ENCODE results near the gene RBBP4.
"Not testable (repeated sequence)": the region's sequence is repeated elsewhere in the genome, so short reads cannot be mapped to it uniquely, and the experiment has no call there.

Gene RBBP4

GRCh38 chr1:32693455-32694174 is 42.6 kb downstream of the RBBP4 start:
- no peak for DNase-seq (ENCODE audit: low read depth)

- peak; percentile 45 for DNase-seq (ENCODE audit: low read depth)
Observed at GRCh38 chr1:32695098-32695904, 44.3 kb downstream of the RBBP4 start.

DNA sequence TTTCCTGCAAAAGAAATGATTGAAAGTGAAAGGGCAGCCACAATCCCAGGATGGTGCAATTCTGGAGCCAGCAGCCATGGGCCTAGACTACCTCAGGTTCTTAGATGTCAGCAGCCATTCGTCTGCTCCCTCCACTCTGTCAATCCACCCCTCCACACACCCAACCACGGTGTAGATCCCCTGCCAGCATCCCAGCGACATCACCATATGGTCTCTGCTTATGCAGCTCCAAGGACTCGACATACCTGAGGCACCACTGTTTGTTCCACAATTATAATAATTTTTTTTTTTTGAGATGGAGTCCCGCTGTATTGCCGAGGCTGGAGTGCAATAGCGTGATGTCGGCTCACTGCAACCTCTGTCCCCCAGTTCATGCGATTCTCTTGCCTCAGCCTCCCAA is 45.0 kb downstream of the RBBP4 start:
- DNase-seq (ENCODE audit: low read depth) = no peak

- DNase-seq (ENCODE audit: low read depth) = not testable (repeated sequence)
Observed at GRCh38 chr1:32696996-32697395, 46.0 kb downstream of the RBBP4 start.

- DNase-seq (ENCODE audit: low read depth) = no peak
Observed at GRCh38 chr1:32701421-32701911, 50.5 kb downstream of the RBBP4 start.

- no peak for DNase-seq (ENCODE audit: low read depth)
Observed at GRCh38 chr1:32701951-32702598, 51.1 kb downstream of the RBBP4 start.

- DNase-seq (ENCODE audit: low read depth) = peak; percentile 60
Observed at GRCh38 chr1:32702599-32703478, 51.8 kb downstream of the RBBP4 start, which contains the start of gene SYNC. Gene SYNC (minus strand): TSS chr1:32702770. CDS start chr1:32702660, 110 bp downstream.

- DNase-seq (ENCODE audit: low read depth) = peak; percentile 93
Observed at GRCh38 chr1:32703479-32704291, 52.7 kb downstream of the RBBP4 start.

- DNase-seq (ENCODE audit: low read depth) = no peak
Observed at GRCh38 chr1:32705516-32705915, 54.5 kb downstream of the RBBP4 start.

DNA sequence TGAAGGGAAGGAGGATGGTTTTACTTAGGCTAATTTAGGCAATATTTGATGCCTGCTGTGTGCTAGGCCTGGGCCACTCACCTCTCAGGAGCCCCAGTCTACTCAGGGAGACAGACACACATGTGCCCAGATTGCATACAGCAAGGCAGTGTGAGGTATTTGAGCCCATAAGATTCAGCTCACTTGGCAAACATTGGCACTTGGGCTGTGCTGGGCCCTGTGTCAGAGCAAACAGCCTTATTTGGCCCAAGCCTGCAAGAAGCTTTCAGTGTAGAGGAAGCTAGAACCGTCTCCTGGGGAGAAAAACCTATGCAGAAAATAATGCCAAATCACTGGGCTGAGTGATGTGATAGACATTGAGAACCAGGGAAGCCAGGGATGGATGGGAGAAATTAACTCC is 55.5 kb downstream of the RBBP4 start:
- DNase-seq (ENCODE audit: low read depth) = no peak

DNA sequence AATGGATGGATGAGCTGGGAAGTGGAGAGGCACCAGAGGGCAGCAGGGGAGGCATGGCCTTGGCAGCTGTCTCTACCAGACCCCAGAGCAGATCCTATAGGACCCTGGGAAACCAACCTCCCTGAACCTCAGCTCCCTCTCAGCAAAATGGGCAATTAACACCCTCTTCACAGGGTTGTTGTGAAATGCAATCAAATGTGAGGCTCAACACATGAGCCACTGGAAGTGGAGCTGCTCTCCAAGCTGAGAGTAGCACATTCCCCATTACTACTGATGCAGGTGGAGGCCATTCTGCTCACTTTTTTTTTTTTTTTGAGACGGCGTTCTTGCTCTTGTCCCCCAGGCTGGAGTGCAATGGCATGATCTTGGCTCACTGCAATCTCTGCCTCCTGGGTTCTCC is 58.1 kb downstream of the RBBP4 start:
- no peak for DNase-seq (ENCODE audit: low read depth)

DNA sequence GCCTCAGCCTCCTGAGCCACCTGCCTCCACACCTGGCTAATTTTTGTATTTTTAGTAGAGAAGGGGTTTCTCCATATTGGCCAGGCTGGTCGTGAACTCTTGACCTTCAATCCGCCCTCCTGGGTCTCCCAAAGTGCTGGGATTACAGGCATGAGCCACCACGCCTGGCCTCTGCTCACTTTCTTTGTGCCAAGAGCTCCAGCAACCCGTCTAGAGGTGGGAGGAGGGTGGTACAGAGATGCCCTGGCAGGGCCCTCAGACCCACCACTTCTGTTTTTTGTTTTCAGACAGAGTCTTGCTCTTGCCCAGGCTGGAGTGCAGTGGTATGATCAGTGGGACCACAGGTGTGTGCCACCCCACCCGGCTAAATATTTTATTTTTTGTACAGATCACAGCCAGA is 58.5 kb downstream of the RBBP4 start:
- DNase-seq (ENCODE audit: low read depth) = no peak

- not testable (repeated sequence) for DNase-seq (ENCODE audit: low read depth)
Observed at GRCh38 chr1:32711221-32711620, 60.2 kb downstream of the RBBP4 start.

DNA sequence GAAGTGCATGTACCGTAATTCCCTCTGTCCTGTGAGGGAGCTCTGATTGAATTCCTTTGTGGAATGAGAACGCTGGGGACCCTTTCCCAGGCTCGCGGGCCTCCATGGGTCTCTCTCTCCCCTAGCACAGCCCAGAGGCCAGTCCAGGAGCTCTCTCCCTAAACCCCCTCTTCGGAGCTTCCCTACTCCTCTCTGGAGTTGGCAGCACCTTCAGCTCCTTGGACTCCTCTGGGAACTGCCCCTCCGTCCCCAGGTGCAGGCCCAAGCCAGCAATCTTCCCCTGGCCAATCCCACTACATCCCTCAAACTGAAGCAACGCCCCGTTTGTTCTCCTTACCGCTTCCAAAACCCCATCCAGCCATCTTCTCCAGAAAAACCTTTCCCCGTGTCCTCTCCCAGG is 62.1 kb downstream of the RBBP4 start:
- no peak for DNase-seq (ENCODE audit: low read depth)

- DNase-seq (ENCODE audit: low read depth) = no peak
Observed at GRCh38 chr1:32714277-32714676, 63.3 kb downstream of the RBBP4 start.

GRCh38 chr1:32715901-32716311 is 64.9 kb downstream of the RBBP4 start:
- no peak for DNase-seq (ENCODE audit: low read depth)

DNA sequence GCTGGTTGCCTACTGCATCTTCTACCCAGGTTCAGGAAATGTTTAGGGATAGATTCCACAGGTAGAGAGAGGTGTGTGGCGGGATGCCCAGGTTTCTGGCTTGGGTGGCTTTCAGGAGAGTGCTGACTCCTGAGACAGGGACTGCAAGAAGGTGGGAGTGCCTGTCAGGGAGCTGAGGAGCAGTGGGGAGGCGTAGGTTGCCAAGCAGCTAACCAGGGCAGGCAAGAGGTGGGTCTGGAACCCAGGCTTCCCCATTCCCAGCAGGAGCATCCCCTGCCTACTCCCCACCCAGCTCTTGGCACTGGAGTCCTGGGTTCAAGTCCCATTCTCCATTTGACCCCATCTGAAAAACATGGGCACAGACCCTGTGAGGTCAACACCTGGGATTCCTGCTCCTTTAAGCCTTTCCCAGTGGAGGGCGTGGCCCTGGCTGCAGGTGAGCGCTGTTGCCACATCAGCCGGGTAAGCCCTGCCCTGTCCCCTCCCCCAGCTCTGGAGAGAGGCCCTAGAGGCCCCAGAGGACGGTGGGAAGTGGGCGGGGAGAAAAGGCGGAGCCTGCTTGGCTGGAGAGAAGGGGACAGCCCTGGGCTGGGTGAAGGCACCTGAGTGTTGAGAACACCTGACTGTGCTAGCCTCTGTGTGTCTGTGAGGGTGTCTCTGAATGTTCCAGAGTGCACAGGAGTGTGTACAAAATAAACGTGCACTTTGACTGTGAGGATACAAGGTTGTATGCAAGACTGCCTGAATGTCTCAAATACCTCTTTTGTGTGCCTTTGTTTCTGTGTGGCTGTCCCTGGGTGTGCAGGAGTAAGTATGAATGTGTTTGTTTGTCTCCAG is 65.5 kb downstream of the RBBP4 start:
- no peak for DNase-seq (ENCODE audit: low read depth)

DNA sequence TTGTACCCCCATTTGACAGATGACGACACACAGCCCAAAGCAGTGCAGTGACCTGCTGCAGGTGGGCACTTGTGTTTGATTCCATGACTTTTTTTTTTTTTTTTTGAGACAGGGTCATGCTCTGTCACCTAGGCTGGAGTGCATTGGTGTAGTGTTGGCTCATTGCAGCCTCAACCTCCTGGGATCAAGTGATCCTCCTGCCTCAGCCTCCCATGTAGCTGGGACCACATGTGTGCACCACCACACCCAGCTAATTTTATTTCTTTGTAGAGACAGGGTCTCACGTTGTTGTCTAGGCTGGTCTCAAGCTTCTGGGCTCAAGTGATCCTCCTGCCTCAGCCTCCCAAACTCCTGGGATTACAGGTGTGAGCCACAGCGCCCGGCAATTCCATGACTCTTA is 66.5 kb downstream of the RBBP4 start:
- DNase-seq (ENCODE audit: low read depth) = no peak

GRCh38 chr1:32718036-32718435 is 67.0 kb downstream of the RBBP4 start:
- DNase-seq (ENCODE audit: low read depth) = no peak

GRCh38 chr1:32718527-32718926 is 67.5 kb downstream of the RBBP4 start:
- no peak for DNase-seq (ENCODE audit: low read depth)

All from HS-27A (cell line).